Fibroblast of lung (primary cell): ENCODE results near the gene VCPKMT. TPM values are rescaled to one million over a fixed set of nuclear protein-coding genes. Genes with fewer than 3 reads are reported as not detected.

Experiments used
- DNase-seq, 2 donors: peaks; one replicate each; pipeline versions ENCODE4 v3.0.0 to v3.0.0-alpha.2; 2010; ENCODE audit warnings: low read depth in 2 of 2
- H2AFZ ChIP-seq: 2 replicates; pipeline ENCODE4 v1.5.1; 2012; ENCODE audit warnings: low read length, control low read depth, inconsistent platforms
- H3K27ac ChIP-seq: 2 replicates; pipeline ENCODE4 v1.5.1; 2011; ENCODE audit warnings: low read length, control low read depth; ENCODE audit not compliant: insufficient read depth
- H3K27me3 ChIP-seq: 2 replicates; pipeline ENCODE4 v1.5.1; 2011; ENCODE audit warnings: mild to moderate bottlenecking, low read length; ENCODE audit not compliant: control insufficient read depth, insufficient read depth
- H3K36me3 ChIP-seq: 2 replicates; pipeline ENCODE4 v1.5.1; 2011; ENCODE audit warnings: low read length; ENCODE audit not compliant: control insufficient read depth, insufficient read depth
- H3K4me1 ChIP-seq: 2 replicates; pipeline ENCODE4 v1.5.1; 2011; ENCODE audit warnings: low read length; ENCODE audit not compliant: control insufficient read depth, insufficient read depth; ENCODE audit errors: extremely low read depth
- H3K4me2 ChIP-seq: 2 replicates; pipeline ENCODE4 v1.5.1; 2011; ENCODE audit warnings: low read length, control low read depth; ENCODE audit not compliant: insufficient read depth; ENCODE audit errors: extremely low read depth
- H3K4me3 ChIP-seq, 4 experiments: fragments of 200-600 bp in 1 of 4; sonication (generic) in 1 of 4; replicated peaks in 1 of 4; 2 replicates each; pipeline ENCODE4 v1.5.1; 2011 to 2016; ENCODE audit warnings: low read length in 4 of 4, low read depth in 3 of 4, mild to moderate bottlenecking in 3 of 4, control low read depth in 2 of 4, inconsistent platforms in 1 of 4, mixed read lengths in 1 of 4; ENCODE audit not compliant: insufficient read depth in 1 of 4; ENCODE audit errors: control extremely low read depth in 1 of 4
- H3K79me2 ChIP-seq: 2 replicates; pipeline ENCODE4 v1.5.1; 2012; ENCODE audit warnings: mild to moderate bottlenecking, low read length, inconsistent platforms; ENCODE audit not compliant: control insufficient read depth, insufficient read depth
- H3K9ac ChIP-seq: 2 replicates; pipeline ENCODE4 v1.5.1; 2011; ENCODE audit warnings: mild to moderate bottlenecking, low read length, control low read depth; ENCODE audit not compliant: insufficient read depth
- H3K9me3 ChIP-seq: 2 replicates; pipeline ENCODE4 v1.5.1; 2012; ENCODE audit warnings: low read depth, low read length; ENCODE audit not compliant: control insufficient read depth, insufficient read depth
- H4K20me1 ChIP-seq: 2 replicates; pipeline ENCODE4 v1.5.1; 2011; ENCODE audit warnings: low read length; ENCODE audit not compliant: control insufficient read depth, insufficient read depth; ENCODE audit errors: extremely low read depth
- EZH2 ChIP-seq: IDR thresholded peaks from 2 replicates; pipeline ENCODE4 v1.5.1; 2012; ENCODE audit warnings: low read length, control low read depth, mild to moderate bottlenecking; ENCODE audit errors: missing control alignments
- polyA minus RNA-seq: library from RNA; depleted of rRNA, polyadenylated mRNA; stranded (reverse); fragments of >200 nt; gene quantifications from 2 replicates; pipeline ENCODE4 v1.2.3, GENCODE V29; 2011; ENCODE audit warnings: low replicate concordance
- polyA plus RNA-seq, 2 donors: library from polyadenylated mRNA; depleted of rRNA in 1 of 2; stranded (reverse) in 1 of 2; unstranded in 1 of 2; fragments of >200 nt; gene quantifications; 2 replicates each; pipeline ENCODE4 v1.2.1, GENCODE V29; 2011 to 2012; ENCODE audit warnings: missing spikeins in 1 of 2
- total RNA-seq: library from RNA; depleted of rRNA; stranded (reverse); fragments of >200 nt; gene quantifications from 2 replicates; pipeline ENCODE4 v1.2.1, GENCODE V29; 2014
- TF ChIP-seq, protein P1 (sequence below), 2 donors: IDR thresholded peaks in 1 of 2; conservative IDR thresholded peaks in 1 of 2; 1 replicate in 1 of 2; 2 replicates in 1 of 2; pipeline ENCODE4 v1.5.1; 2011 to 2012; ENCODE audit warnings: low read length in 2 of 2, control low read depth in 1 of 2, inconsistent platforms in 1 of 2, low read depth in 1 of 2, mild to moderate bottlenecking in 1 of 2

VCPKMT gene
- total RNA-seq (3.6 and 4.4 TPM in 2 replicates), polyA plus RNA-seq (5.2 and 5.3 TPM in 2 replicates), polyA minus RNA-seq (3.4 TPM in 1 of 2 replicates, not detected in the other)
- polyA plus RNA-seq (2012) = 4.3 and 5.8 TPM in 2 replicates

- TF ChIP-seq, protein P1, sequence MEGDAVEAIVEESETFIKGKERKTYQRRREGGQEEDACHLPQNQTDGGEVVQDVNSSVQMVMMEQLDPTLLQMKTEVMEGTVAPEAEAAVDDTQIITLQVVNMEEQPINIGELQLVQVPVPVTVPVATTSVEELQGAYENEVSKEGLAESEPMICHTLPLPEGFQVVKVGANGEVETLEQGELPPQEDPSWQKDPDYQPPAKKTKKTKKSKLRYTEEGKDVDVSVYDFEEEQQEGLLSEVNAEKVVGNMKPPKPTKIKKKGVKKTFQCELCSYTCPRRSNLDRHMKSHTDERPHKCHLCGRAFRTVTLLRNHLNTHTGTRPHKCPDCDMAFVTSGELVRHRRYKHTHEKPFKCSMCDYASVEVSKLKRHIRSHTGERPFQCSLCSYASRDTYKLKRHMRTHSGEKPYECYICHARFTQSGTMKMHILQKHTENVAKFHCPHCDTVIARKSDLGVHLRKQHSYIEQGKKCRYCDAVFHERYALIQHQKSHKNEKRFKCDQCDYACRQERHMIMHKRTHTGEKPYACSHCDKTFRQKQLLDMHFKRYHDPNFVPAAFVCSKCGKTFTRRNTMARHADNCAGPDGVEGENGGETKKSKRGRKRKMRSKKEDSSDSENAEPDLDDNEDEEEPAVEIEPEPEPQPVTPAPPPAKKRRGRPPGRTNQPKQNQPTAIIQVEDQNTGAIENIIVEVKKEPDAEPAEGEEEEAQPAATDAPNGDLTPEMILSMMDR (conservative IDR thresholded peaks at IDR 0.05 in 1 of 2, IDR thresholded peaks at IDR 0.05 in 1 of 2; ENCODE audit: low read depth in 1 of 2, low read length in 2 of 2) = no peak
- no peak for TF ChIP-seq EZH2
- Histone ChIP-seq H3K9ac (peak within 1 kb of the TSS; percentile 88), H3K4me2 (peak within 1 kb of the TSS; percentile 88), H3K27me3 (no peaks in the 10 kb centered on the region), H4K20me1 (no peaks in the 10 kb centered on the region), H3K36me3 (peaks cover 7% of the 10 kb centered on the region), H3K79me2 (peaks cover 19% of the 10 kb centered on the region), H3K4me3 (peak within 1 kb of the TSS; percentile 83 to 96 (median 89)), H3K4me1 (peaks cover 5% of the 10 kb centered on the region), H2AFZ (peak within 1 kb of the TSS; percentile 88), H3K27ac (peak within 1 kb of the TSS; percentile 72), H3K9me3 (no peaks in the 10 kb centered on the region)
- peak; percentile 87 to 89 for DNase-seq
These were observed at the start of gene VCPKMT for GRCh38 chr14:50116181-50116956. Gene VCPKMT (minus strand): TSS chr14:50116572. CDS start chr14:50116552, 20 bp downstream.

DNA sequence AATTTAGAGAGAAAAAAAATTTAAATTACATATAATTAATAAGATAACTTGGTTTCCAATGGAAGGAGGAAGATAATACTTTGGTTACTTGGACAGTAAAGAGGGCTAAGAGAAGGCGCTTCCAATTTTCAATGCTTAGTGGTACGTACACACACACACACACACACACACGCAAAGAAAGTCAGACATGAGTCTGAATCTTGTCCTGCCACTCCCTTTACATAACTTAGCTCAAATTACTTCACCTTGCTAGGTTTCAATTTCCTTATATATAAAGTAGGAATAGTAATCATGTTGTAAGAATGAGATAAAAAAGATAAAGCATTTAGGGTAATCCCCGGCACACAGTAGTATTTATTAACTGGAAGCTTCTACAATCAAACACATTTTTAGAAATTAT lies 39.7 kb upstream of the VCPKMT start:
- H3K9me3 ChIP-seq = no peaks in the 10 kb centered on the region
- H3K36me3 ChIP-seq = no peaks in the 10 kb centered on the region
- no peak overlapping the region for H2AFZ ChIP-seq
- H3K4me2 ChIP-seq = no peak overlapping the region
- H3K4me3 ChIP-seq = no peak overlapping the region
- H3K9ac ChIP-seq = no peak overlapping the region
- no peaks in the 10 kb centered on the region for H3K4me1 ChIP-seq
- no peak for TF ChIP-seq EZH2
- TF ChIP-seq, protein P1 (conservative IDR thresholded peaks at IDR 0.05 in 1 of 2, IDR thresholded peaks at IDR 0.05 in 1 of 2; ENCODE audit: low read depth in 1 of 2, low read length in 2 of 2) = no peak
- H3K27me3 ChIP-seq = no peaks in the 10 kb centered on the region
- no peak overlapping the region for H3K27ac ChIP-seq
- H4K20me1 ChIP-seq = no peaks in the 10 kb centered on the region
- DNase-seq = no peak
- H3K79me2 ChIP-seq = no peaks in the 10 kb centered on the region

DNA sequence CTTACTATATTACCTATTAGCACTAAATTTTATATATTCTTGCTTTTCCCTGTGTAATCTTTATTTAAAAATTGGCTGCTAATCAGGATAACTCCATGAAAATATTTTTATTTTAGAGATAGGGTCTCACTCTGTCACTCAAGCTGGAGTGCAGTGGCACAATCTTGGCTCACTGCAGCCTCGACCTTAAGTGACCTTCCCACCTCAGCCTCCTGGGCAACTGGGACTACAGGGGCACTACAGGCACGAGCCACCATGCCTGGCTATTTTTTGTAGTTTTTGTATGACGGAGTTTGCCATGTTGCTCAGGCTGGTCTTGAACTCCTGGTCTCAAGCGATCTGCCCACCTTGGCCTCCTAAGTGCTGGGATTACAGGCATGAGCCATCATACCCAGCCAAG lies 32.4 kb upstream of the VCPKMT start:
- peaks cover 2% of the 10 kb centered on the region for H3K4me1 ChIP-seq
- no peaks in the 10 kb centered on the region for H4K20me1 ChIP-seq
- no peaks in the 10 kb centered on the region for H3K27me3 ChIP-seq
- no peak overlapping the region for H3K9ac ChIP-seq
- H3K4me3 ChIP-seq = no peak overlapping the region
- H3K27ac ChIP-seq = no peak overlapping the region
- no peak overlapping the region for H3K4me2 ChIP-seq
- DNase-seq = no peak
- no peaks in the 10 kb centered on the region for H3K79me2 ChIP-seq
- H3K9me3 ChIP-seq = no peaks in the 10 kb centered on the region
- no peak for TF ChIP-seq EZH2
- TF ChIP-seq, protein P1 (conservative IDR thresholded peaks at IDR 0.05 in 1 of 2, IDR thresholded peaks at IDR 0.05 in 1 of 2; ENCODE audit: low read depth in 1 of 2, low read length in 2 of 2) = no peak
- H3K36me3 ChIP-seq = peaks cover 2% of the 10 kb centered on the region
- H2AFZ ChIP-seq = no peak overlapping the region
